GM12872 (cell line): ENCODE data around the gene RNF123.

Experiments
- CTCF ChIP-seq: IDR thresholded peaks from 3 replicates; pipeline ENCODE4 v1.5.1; 2011; ENCODE audit warnings: low read depth, mild to moderate bottlenecking, low read length, moderate library complexity; ENCODE audit not compliant: insufficient read depth

RNF123 gene

DNA sequence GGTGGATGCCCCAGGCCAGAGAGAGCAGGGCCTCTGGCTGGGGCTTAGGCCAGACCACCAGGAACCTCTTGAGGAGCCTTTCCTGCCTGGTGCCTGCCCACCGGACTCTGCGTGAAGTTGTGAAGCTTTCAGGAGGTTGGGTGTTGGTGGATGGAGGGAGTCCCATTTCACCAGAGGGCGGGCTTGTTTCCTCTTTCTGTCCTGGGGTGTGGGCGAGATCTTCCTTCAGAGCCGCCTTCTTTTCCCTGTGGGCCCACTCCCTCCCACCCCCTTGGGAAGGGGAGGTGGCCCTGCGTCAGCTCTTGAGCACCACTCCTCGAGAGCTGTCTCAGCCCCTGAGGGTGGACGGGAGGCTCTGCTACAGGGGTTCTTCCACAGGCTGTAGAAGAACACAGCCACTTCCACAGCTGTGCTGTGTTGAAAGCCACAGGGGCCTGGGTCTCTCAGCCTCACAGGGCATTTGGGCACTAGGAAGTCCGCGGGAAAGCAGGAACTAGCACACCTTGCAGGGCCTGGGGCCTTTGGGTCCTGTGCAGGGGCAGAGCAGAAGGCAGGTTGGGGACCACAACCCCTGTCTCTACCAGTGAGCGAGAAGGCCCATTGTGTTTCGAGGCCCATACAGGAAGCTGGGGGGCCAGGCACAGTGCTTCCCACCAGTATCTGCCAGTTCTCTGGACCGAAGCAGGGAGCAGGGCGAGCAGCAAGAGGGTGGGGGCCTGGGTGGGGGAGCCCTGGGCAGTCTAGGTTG is 28.0 kb downstream of the RNF123 start:
- no peak for TF ChIP-seq CTCF

DNA sequence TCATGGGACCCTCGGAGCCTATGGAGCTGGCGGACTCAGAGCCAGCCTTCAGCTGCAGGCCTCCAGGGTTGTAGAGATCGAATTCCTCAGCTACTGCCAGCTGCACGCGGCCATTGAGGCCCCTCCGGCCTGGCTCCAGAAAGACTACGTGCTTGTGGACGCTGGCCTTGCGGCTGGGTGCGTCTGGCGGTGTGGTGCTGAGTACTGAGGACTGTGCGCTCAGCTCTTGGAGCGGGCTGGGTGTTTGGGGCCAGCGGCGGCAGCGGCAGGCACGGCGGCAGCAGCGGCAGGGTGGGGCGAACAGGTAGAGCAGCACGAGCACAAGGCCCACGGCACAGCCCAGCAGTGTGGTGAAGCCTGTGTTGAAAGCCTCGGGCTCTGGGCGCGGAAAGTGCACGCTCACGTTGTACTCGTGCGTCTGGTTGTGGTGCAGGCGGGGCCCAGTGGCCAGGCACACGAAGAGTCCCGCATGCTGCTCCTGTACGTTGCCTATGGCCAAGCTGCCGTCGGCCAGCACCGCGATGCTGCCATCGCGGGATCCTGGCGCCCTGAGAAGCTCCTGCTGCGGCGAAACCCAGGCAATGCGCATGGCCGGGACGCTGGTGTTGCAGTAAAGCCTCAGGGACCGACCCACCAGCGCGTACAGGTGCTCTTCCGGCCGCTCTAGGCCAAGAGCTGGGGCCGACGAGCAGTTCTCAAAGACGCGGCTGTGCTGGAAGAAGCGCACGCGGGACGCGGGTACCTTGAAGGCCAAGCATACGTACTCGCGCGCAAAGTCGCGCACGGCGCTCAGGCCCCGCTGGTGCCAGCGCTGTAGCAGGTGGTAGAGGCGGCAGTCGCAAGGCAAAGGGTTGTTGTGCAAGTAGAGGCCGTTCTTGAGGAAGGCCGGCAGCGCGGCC is 28.9 kb downstream of the RNF123 start:
- no peak for TF ChIP-seq CTCF

DNA sequence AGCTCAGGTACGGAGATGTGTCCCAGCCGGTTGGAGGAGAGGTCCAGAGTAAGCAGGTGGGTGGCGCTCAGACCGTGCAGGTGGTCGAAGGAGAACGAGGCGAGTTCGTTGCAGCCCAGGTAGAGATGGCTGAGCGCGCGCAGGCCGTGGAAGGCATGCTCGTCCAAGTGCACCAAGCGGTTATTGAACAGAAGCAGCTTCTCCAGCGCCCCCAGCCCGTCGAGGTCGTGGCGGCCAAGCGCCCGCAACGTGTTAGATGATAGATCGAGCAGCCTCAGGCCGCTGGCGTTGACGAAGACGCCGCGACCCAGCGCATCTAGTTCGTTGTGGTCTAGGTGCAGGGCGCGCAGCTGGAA is 29.5 kb downstream of the RNF123 start:
- no peak for TF ChIP-seq CTCF

- peak; percentile 86 for TF ChIP-seq CTCF
These were observed 30.0 kb downstream of the RNF123 start, which contains the start of gene AMIGO3 for GRCh38 chr3:49719214-49719884. Gene AMIGO3, minus strand, starts transcription at chr3:49719684. Its CDS starts 219 bp downstream, at chr3:49719465.

DNA sequence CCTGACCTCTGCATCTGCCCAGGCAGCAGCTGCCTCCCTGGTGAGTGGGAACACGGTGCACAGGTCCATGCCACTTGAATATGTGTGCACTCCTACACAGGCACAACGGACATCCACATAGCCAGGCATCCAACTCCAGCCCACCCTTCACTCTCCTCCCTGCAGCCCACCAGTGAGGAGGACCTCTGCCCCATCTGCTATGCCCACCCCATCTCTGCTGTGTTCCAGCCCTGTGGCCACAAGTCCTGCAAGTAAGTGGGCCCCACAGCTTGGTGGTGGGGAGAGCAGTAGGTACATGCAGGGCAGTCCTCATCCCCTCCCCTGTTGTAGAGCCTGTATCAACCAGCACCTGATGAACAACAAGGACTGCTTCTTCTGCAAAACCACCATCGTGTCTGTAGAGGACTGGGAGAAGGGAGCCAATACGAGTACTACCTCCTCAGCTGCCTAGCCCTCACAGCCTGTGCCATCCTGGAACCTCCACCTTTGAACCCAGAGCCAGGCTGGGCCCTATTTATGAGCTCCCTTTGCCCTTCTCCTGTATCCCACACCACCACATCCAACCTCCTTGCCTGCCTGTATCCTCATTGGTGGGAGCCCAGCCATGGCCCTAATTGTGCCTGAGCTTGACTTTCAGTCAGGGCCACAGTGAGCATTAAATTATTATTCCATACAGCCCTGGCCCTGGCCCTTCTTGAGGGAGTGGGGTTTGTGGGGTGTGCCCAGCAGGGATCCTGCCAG is 31.7 kb downstream of the RNF123 start:
- TF ChIP-seq CTCF = no peak

DNA sequence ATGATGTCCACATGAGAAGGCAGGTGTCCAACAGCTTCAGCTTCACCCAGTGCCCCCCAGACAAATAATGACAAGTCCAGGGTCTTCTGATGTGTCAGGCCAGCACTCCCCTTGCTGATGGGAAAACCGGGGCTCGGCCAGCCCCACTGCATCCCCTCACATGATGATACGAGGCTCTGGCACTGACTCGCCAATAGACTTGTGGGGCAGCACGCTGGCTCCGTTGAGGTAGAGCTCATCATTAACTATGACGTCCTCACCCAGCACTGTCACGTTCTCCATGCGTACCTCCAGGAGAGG is 32.2 kb downstream of the RNF123 start:
- no peak for TF ChIP-seq CTCF
